DND-41 (cell line): ENCODE data around the gene TPO.

Experiments
- CTCF ChIP-seq: IDR thresholded peaks from 2 replicates; pipeline ENCODE4 v1.5.1; 2012; ENCODE audit warnings: borderline replicate concordance, low read length, moderate library complexity, mild to moderate bottlenecking; ENCODE audit not compliant: poor library complexity, severe bottlenecking; ENCODE audit errors: extremely low read depth
- EZH2 ChIP-seq: IDR thresholded peaks from 3 replicates; pipeline ENCODE4 v1.6.1; 2012; ENCODE audit warnings: borderline replicate concordance, low read depth, mild to moderate bottlenecking, moderate library complexity, low read length, inconsistent platforms; ENCODE audit not compliant: severe bottlenecking

DNA sequence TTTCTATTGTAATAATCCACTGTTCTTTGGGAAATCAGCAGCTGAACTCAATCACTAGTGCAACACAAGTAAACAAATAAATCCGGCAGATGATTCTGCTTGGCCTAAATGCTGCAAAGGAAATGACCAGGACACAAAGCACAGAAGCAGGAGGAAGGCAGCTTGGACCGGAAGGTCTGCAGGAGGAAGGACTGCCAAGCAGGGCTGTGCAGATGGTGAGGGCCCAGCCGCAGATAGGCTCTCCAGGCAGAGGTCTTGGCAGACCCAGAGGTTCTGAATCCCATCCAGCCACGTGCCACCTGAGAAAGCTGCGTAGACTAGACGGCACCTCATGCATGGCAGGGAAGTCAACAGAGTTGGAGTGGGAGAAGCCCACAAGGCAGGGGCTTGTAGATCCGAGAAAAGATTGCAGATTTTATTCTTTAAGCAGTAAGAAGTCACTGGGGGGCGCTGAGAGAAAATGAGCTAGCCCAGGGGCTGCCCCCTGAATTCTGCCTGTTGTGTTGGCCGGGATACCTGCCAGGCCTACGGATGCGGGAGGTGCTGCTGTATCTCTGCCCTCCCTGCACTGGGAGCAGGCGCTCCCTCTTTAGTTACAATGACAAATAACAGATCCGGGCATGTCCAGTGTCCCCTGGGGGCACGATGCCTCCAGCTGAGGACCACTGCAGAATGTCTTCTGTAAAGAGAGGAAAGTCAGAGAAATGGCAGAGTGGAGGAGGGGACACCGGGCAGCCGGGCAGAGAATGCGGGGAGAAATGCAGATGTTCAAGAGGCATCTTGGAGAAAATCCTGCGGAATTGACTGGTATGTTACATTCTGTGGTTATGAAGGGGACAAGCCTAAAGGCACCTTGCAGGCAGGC is 177.6 kb downstream of the TPO start:
- no peak for TF ChIP-seq CTCF
- no peak for TF ChIP-seq EZH2
